Activated naive CD8-positive, alpha-beta T cell treated with anti-CD3 and anti-CD28 coated beads for 36 hours (primary cell): Measurements from ENCODE around the gene GATA3. TPM values are rescaled to one million over a fixed set of nuclear protein-coding genes. Genes with fewer than 3 reads are reported as not detected.
A peak's percentile ranks its signal among the peaks of the same experiment; 100 is the strongest.

Experiments used
- DNase-seq: peaks from one replicate; pipeline ENCODE4 v3.0.0; 2021
- H3K27ac Mint-ChIP-seq: one replicate; pipeline ENCODE4 v1.8.0; 2022; ENCODE audit warnings: mild to moderate bottlenecking, moderate library complexity, mixed read lengths
- H3K27me3 Mint-ChIP-seq: one replicate; pipeline ENCODE4 v1.8.0; 2022; ENCODE audit warnings: mild to moderate bottlenecking, mixed read lengths
- H3K36me3 Mint-ChIP-seq: one replicate; pipeline ENCODE4 v1.8.0; 2021; ENCODE audit warnings: mild to moderate bottlenecking, mixed read lengths
- H3K4me1 Mint-ChIP-seq: one replicate; pipeline ENCODE4 v1.8.0; 2021; ENCODE audit warnings: mixed read lengths
- H3K4me3 Mint-ChIP-seq: one replicate; pipeline ENCODE4 v1.8.0; 2022; ENCODE audit warnings: mild to moderate bottlenecking, moderate library complexity, mixed read lengths
- H3K9me3 Mint-ChIP-seq: one replicate; pipeline ENCODE4 v1.8.0; 2022; ENCODE audit warnings: mixed read lengths
- total RNA-seq, 2 experiments: library from RNA; stranded (reverse); gene quantifications; one replicate each; pipeline ENCODE4 v1.2.3, GENCODE V29; 2021

The GATA3 gene
- total RNA-seq, 2 experiments from 2014 or later = 8.4 to 8.8 TPM

DNA sequence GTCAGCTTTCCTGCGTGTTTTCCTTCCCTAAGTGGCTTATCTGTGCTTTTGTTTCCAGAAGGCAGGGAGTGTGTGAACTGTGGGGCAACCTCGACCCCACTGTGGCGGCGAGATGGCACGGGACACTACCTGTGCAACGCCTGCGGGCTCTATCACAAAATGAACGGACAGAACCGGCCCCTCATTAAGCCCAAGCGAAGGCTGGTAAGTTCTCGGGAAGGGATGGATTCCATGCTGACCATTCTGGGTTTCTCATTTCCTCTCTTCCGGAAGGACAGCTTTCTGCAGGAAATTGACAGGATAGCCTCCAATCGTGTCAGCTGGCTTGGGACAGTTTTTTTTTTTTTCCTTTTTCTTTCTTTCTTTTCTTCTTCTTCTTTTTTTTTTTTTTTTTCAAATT lies 9.4 kb downstream of the GATA3 start:
- no peaks in the 10 kb centered on the region for H3K9me3 Mint-ChIP-seq
- H3K36me3 Mint-ChIP-seq = peaks cover 61% of the 10 kb centered on the region
- peaks cover 77% of the 10 kb centered on the region for H3K4me1 Mint-ChIP-seq
- H3K27me3 Mint-ChIP-seq = peaks cover 4% of the 10 kb centered on the region
- no peak for DNase-seq
- H3K27ac Mint-ChIP-seq = no peak overlapping the region
- H3K4me3 Mint-ChIP-seq = no peak overlapping the region

GRCh38 chr10:8064436-8064835 lies 9.9 kb downstream of the GATA3 start:
- Mint-ChIP-seq H3K36me3 (peaks cover 63% of the 10 kb centered on the region), H3K4me3 (no peak overlapping the region), H3K27me3 (peaks cover 4% of the 10 kb centered on the region), H3K9me3 (no peaks in the 10 kb centered on the region), H3K4me1 (peaks cover 78% of the 10 kb centered on the region), H3K27ac (no peak overlapping the region)
- DNase-seq = no peak

DNA sequence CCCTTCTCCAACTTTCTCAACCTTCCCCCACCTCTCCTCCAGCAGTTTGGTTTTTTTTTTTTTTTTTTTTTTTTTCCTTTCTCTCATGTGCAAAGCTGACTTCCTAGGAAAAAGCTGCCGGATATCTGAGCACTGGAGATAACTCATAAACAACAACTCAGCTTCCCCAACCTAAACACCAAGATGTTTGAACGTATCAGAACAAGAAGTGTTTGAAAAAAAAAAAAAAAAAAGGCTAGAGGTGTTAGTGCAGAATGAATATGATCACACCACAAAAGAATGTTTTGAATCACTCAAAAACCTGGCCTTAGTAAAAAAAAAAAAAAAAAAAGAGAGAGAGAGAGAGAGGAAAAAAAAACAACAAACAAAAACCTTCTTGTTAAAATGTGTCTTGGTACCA lies 11.2 kb downstream of the GATA3 start:
- peak overlapping the region; percentile 25 for H3K4me3 Mint-ChIP-seq
- peaks cover 71% of the 10 kb centered on the region for H3K36me3 Mint-ChIP-seq
- no peaks in the 10 kb centered on the region for H3K9me3 Mint-ChIP-seq
- no peak for DNase-seq
- peaks cover 73% of the 10 kb centered on the region for H3K4me1 Mint-ChIP-seq
- peak overlapping the region; percentile 65 for H3K27ac Mint-ChIP-seq
- H3K27me3 Mint-ChIP-seq = no peaks in the 10 kb centered on the region

DNA sequence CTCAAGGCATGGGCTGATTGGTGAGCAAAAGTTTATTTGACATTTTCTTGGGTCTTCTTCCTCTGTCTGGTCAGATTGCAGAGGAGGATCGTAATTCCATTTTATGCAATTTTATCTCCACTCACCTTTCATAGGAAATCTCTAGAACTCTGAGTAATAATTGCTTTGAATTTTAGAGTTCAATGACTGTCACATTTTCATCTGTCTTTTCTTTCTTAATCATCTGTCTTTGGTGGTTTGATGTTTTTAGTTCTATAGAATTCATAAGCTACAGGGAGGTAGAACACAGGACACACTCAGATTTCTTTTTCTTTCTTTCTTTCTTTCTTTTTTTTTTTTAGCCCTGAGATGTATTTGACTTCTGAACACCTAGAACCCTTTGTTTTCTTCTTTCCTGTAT lies 11.6 kb downstream of the GATA3 start:
- Mint-ChIP-seq H3K36me3 (peaks cover 73% of the 10 kb centered on the region), H3K9me3 (no peaks in the 10 kb centered on the region), H3K27me3 (no peaks in the 10 kb centered on the region), H3K27ac (peak overlapping the region; percentile 65), H3K4me1 (peaks cover 72% of the 10 kb centered on the region), H3K4me3 (peak overlapping the region; percentile 25)
- DNase-seq = no peak

- DNase-seq = no peak
- H3K9me3 Mint-ChIP-seq = no peaks in the 10 kb centered on the region
- no peaks in the 10 kb centered on the region for H3K27me3 Mint-ChIP-seq
- no peak overlapping the region for H3K27ac Mint-ChIP-seq
- H3K4me1 Mint-ChIP-seq = peaks cover 67% of the 10 kb centered on the region
- no peak overlapping the region for H3K4me3 Mint-ChIP-seq
- H3K36me3 Mint-ChIP-seq = peaks cover 76% of the 10 kb centered on the region
Measured at GRCh38 chr10:8066797-8067196, 12.3 kb downstream of the GATA3 start.

GRCh38 chr10:8069108-8069507 lies 14.6 kb downstream of the GATA3 start:
- no peaks in the 10 kb centered on the region for H3K27me3 Mint-ChIP-seq
- H3K9me3 Mint-ChIP-seq = no peaks in the 10 kb centered on the region
- H3K36me3 Mint-ChIP-seq = peaks cover 79% of the 10 kb centered on the region
- DNase-seq = no peak
- peaks cover 65% of the 10 kb centered on the region for H3K4me1 Mint-ChIP-seq
- no peak overlapping the region for H3K27ac Mint-ChIP-seq
- no peak overlapping the region for H3K4me3 Mint-ChIP-seq

DNA sequence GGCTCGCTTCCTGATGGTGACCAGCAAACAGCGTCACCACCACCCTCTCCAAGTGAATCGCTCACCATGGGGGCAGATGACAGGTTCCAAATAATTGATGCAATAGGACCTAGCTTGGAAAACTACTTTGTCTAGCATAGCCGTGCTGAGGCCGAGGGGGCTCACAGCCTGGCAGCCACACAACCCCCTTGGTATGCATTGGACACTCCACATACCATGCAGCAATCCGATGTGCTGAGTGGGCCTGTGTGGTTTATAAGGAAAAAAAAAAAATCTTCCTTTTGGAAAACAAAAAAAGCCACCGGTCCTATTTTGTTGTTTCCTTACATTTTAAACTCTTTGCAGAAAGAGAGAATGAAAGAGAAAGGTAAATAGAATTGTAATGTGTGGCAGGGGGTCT lies 15.1 kb downstream of the GATA3 start:
- H3K4me1 Mint-ChIP-seq = peaks cover 62% of the 10 kb centered on the region
- peaks cover 74% of the 10 kb centered on the region for H3K36me3 Mint-ChIP-seq
- no peak for DNase-seq
- no peaks in the 10 kb centered on the region for H3K9me3 Mint-ChIP-seq
- H3K27ac Mint-ChIP-seq = no peak overlapping the region
- no peak overlapping the region for H3K4me3 Mint-ChIP-seq
- H3K27me3 Mint-ChIP-seq = no peaks in the 10 kb centered on the region

DNA sequence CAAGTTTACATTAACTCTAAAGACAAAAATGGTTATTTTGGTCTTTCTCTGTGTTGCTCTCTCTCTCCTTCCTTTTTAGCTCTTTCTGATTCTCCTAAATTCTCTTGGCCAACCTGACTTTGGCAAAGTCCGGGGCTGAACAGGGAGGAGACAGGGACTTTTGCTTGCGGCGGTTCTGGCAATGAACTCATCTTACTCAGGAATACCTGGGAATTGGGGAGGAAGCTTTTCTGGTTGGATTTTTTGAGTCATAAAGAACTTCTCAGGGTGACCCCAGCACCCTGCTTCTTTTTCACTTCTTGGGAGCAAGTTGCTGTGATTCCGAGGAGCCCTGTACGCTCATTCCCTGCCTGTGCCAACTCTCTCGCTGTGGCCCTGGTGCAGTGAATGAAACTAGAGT lies 16.0 kb downstream of the GATA3 start:
- Mint-ChIP-seq H3K36me3 (peaks cover 72% of the 10 kb centered on the region), H3K27me3 (no peaks in the 10 kb centered on the region), H3K27ac (no peak overlapping the region), H3K9me3 (no peaks in the 10 kb centered on the region), H3K4me3 (no peak overlapping the region), H3K4me1 (peaks cover 61% of the 10 kb centered on the region)
- DNase-seq = no peak

- peaks cover 66% of the 10 kb centered on the region for H3K36me3 Mint-ChIP-seq
- no peaks in the 10 kb centered on the region for H3K27me3 Mint-ChIP-seq
- H3K9me3 Mint-ChIP-seq = no peaks in the 10 kb centered on the region
- DNase-seq = no peak
- no peak overlapping the region for H3K4me3 Mint-ChIP-seq
- peaks cover 59% of the 10 kb centered on the region for H3K4me1 Mint-ChIP-seq
- H3K27ac Mint-ChIP-seq = no peak overlapping the region
Measured at GRCh38 chr10:8071006-8071405, 16.5 kb downstream of the GATA3 start.

DNA sequence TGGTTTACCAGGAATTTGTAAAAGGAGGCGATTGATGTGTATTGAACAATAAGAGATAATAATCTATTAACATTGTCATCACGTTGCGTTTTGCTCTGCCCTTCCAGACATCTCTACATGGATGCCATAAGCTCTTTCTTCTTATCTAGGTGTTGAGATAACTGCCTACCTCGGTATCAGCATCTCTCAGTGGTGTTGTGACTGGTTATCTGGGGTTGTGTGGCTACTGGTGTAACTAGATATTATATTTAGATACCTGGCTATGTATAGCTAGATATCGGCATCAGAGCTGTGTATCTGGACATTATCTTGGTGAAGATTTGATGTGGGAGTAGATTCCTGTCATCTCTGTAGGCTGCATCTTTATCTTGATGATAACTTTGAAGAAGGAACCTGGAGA lies 17.2 kb downstream of the GATA3 start:
- Mint-ChIP-seq H3K4me3 (no peak overlapping the region), H3K27me3 (no peaks in the 10 kb centered on the region), H3K27ac (no peak overlapping the region), H3K36me3 (peaks cover 59% of the 10 kb centered on the region), H3K9me3 (no peaks in the 10 kb centered on the region), H3K4me1 (peaks cover 53% of the 10 kb centered on the region)
- DNase-seq = no peak

DNA sequence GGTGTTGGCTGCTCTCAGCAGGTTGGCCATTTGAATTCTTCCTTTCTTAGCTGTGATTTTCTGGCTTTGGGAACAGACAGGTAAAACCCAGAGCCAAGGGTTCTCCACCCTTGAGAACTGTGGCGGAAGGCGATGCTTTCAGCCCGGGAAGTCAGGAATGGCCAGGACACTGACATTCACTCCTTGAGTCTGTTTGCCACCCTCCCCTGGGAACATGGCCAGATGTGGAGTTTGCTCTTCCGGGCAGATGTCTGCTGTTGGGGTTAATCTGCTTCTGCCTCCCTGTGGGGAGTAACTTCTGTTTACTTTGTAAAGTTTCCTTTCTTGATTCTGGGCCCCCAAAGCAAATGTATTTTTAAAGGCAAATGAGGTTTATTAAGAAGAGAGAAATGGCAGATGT lies 17.7 kb downstream of the GATA3 start:
- no peak for DNase-seq
- H3K4me3 Mint-ChIP-seq = no peak overlapping the region
- peaks cover 54% of the 10 kb centered on the region for H3K36me3 Mint-ChIP-seq
- no peaks in the 10 kb centered on the region for H3K9me3 Mint-ChIP-seq
- no peak overlapping the region for H3K27ac Mint-ChIP-seq
- H3K27me3 Mint-ChIP-seq = no peaks in the 10 kb centered on the region
- peaks cover 49% of the 10 kb centered on the region for H3K4me1 Mint-ChIP-seq

DNA sequence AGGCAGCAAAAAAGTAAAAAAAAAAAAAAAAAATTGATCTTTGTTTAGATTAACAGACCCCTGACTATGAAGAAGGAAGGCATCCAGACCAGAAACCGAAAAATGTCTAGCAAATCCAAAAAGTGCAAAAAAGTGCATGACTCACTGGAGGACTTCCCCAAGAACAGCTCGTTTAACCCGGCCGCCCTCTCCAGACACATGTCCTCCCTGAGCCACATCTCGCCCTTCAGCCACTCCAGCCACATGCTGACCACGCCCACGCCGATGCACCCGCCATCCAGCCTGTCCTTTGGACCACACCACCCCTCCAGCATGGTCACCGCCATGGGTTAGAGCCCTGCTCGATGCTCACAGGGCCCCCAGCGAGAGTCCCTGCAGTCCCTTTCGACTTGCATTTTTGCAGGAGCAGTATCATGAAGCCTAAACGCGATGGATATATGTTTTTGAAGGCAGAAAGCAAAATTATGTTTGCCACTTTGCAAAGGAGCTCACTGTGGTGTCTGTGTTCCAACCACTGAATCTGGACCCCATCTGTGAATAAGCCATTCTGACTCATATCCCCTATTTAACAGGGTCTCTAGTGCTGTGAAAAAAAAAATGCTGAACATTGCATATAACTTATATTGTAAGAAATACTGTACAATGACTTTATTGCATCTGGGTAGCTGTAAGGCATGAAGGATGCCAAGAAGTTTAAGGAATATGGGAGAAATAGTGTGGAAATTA lies 19.4 kb downstream of the GATA3 start:
- Mint-ChIP-seq H3K27ac (peak overlapping the region; percentile 14), H3K27me3 (no peaks in the 10 kb centered on the region), H3K9me3 (no peaks in the 10 kb centered on the region), H3K4me3 (no peak overlapping the region), H3K4me1 (peaks cover 42% of the 10 kb centered on the region), H3K36me3 (peaks cover 41% of the 10 kb centered on the region)
- peak; percentile 22 for DNase-seq

- Mint-ChIP-seq H3K36me3 (peaks cover 32% of the 10 kb centered on the region), H3K27ac (no peak overlapping the region)
Measured at GRCh38 chr10:8074881-8075280, 20.4 kb downstream of the GATA3 start.

DNA sequence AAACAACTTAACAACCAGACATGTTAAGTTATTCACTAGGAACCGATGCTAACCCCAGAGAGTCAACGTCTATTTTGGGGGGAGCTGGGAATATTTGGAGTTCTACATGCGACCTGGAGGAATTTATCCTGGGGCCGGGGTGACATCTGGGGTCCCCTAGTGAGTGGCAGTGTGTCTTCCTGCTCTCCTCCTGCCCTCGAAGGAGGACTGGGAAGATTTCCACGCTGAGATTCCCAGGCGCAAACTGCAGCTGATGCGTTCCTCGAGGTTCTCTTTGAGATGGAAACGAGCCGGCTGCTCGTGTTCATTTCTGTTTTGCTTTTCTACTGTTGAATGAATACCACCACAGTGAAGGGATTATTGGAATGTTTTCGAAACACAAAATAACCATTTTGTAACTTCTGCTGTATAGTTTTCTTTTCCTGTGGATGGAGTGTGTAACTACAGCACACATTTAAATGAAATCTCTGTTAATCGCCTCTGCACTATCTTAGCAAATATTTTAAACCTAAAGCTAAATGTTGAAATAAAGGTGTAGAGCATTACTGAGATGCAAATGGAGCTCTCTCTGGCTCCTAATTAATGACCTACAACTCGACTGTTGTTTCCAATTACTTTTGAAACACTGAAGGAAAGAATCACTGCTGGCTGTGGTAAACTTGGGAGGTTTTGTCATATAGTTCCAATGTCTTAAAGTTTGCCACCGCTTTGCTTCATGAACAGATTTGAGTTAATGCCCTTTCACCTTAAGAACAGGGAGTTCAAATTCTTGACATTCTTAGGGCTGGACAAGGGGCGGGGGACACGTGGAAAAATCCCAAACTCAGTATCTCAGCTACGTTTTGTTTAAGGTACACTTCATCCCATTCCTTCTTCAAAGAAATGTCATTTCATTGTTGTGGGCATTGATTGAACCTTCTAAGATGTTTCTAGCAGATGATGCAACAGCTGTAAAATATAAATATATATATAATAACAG lies 21.1 kb downstream of the GATA3 start:
- no peak for DNase-seq
- no peak overlapping the region for H3K4me3 Mint-ChIP-seq
- H3K36me3 Mint-ChIP-seq = peaks cover 27% of the 10 kb centered on the region
- no peaks in the 10 kb centered on the region for H3K27me3 Mint-ChIP-seq
- H3K9me3 Mint-ChIP-seq = no peaks in the 10 kb centered on the region
- peaks cover 29% of the 10 kb centered on the region for H3K4me1 Mint-ChIP-seq
- no peak overlapping the region for H3K27ac Mint-ChIP-seq

More at GRCh38 chr10:8074881-8075280, 20.4 kb downstream of the GATA3 start:
- Mint-ChIP-seq H3K27me3 (no peaks in the 10 kb centered on the region), H3K4me3 (no peak overlapping the region), H3K4me1 (peaks cover 34% of the 10 kb centered on the region), H3K9me3 (no peaks in the 10 kb centered on the region)
- no peak for DNase-seq

- Mint-ChIP-seq H3K4me3 (no peak overlapping the region), H3K36me3 (peaks cover 21% of the 10 kb centered on the region), H3K27ac (no peak overlapping the region), H3K4me1 (peaks cover 25% of the 10 kb centered on the region), H3K27me3 (no peaks in the 10 kb centered on the region), H3K9me3 (no peaks in the 10 kb centered on the region)
- no peak for DNase-seq
Measured at GRCh38 chr10:8076933-8077332, 22.4 kb downstream of the GATA3 start.
